Transverse colon (tissue), 4 donors: Measurements from ENCODE around the gene SNRNP48.

ENCODE experiments used
- EP300 ChIP-seq: sonication (generic); formaldehyde crosslinking; IDR thresholded peaks from one replicate; pipeline ENCODE4 v1.6.1; 2017; ENCODE audit warnings: antibody characterized with exemption, low read depth
- POLR2A ChIP-seq: fragments of 450-650 bp; IDR thresholded peaks from one replicate; pipeline ENCODE4 v1.6.1; 2016; ENCODE audit warnings: antibody characterized with exemption, mild to moderate bottlenecking, moderate library complexity
- POLR2AphosphoS5 ChIP-seq, 3 donors: sonication (generic); formaldehyde crosslinking; IDR thresholded peaks; one replicate each; pipeline ENCODE4 v1.6.1; 2016; ENCODE audit warnings: antibody characterized with exemption in 3 of 3
- TF ChIP-seq, protein P1 (sequence below), 5 experiments: fragments of 200-600 bp in 3 of 5; fragments of 450-650 bp in 2 of 5; sonication (generic) in 3 of 5; IDR thresholded peaks; 1 replicate in 2 of 5; 2 replicates in 3 of 5; pipeline ENCODE4 v1.5.1; 2016 to 2017; ENCODE audit warnings: antibody characterized with exemption in 5 of 5, inconsistent platforms in 3 of 5, mild to moderate bottlenecking in 2 of 5, moderate library complexity in 1 of 5

DNA sequence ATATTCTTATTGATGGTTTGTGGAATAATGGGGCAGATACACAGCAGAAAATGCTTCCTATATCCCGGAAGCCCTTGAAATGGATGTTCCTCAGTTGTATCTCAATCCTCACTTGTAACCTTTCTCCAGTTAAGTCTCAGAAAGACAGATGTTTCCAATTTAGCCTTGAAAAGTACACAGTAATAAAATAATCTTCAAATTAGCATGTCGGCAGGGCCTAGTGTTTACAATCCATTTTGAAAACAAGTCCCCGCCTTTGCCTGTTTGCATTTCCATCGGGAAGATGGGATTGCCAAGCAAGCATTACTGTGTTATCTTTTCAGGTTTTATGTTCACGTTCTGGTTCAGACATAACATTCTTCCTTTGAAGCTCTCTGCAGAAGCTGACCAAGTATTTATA, 41.5 kb downstream of the SNRNP48 start:
- no peak for TF ChIP-seq POLR2A
- TF ChIP-seq, protein P1, sequence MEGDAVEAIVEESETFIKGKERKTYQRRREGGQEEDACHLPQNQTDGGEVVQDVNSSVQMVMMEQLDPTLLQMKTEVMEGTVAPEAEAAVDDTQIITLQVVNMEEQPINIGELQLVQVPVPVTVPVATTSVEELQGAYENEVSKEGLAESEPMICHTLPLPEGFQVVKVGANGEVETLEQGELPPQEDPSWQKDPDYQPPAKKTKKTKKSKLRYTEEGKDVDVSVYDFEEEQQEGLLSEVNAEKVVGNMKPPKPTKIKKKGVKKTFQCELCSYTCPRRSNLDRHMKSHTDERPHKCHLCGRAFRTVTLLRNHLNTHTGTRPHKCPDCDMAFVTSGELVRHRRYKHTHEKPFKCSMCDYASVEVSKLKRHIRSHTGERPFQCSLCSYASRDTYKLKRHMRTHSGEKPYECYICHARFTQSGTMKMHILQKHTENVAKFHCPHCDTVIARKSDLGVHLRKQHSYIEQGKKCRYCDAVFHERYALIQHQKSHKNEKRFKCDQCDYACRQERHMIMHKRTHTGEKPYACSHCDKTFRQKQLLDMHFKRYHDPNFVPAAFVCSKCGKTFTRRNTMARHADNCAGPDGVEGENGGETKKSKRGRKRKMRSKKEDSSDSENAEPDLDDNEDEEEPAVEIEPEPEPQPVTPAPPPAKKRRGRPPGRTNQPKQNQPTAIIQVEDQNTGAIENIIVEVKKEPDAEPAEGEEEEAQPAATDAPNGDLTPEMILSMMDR (IDR thresholded peaks at IDR 0.05), result no peak
- TF ChIP-seq EP300, result no peak
- no peak for TF ChIP-seq POLR2AphosphoS5 (IDR thresholded peaks at IDR 0.05)
